ENCODE data around the gene UFD1. TPM values are rescaled to one million over a fixed set of nuclear protein-coding genes. Genes with fewer than 3 reads are reported as not detected.

The UFD1 gene
- total RNA-seq, 4 donors from 2014 or later: 4.9 to 57.2 (median 36.8) TPM

- intact Hi-C loops (cut with DNase I; ENCODE audit: low total_unique reads) (no loop called here), in situ Hi-C loops (cut with MboI; ENCODE audit: low pct_ligation_motif_present in 1 of 4, low pct_unique_long_range_greater_than_20kb in 1 of 4, low sequenced_read_pairs in 3 of 4) (loop anchor here in 1 of 4 donors (10.0 kb wide), 1 partner anchor 59 kb away; no protein-coding TSS in a partner anchor)
- DNase-seq: no peak
- WGBS, 2 donors (ENCODE audit: low coverage in 1 of 2): 62 to 72% methylated on average over 3 to 7 of the region's 7 CpGs
- Histone ChIP-seq H3K9me3 (no peaks in the 10 kb centered on the region), H3K4me1 (no peaks in the 10 kb centered on the region), H3K36me3 (peaks cover 0 to 60% (median 20%) of the 10 kb centered on the region in 4 donors), H3K27ac (no peak overlapping the region), H3K27me3 (no peaks in the 10 kb centered on the region), H3K4me3 (no peak overlapping the region)
- no peak for TF ChIP-seq POLR2AphosphoS5 (IDR thresholded peaks at IDR 0.05)
- TF ChIP-seq CTCF (IDR thresholded peaks at IDR 0.05): no peak
- TF ChIP-seq EP300 (IDR thresholded peaks at IDR 0.05; ENCODE audit: low read depth): no peak
- no peak for TF ChIP-seq POLR2A (IDR thresholded peaks at IDR 0.05)
Measured at GRCh38 chr22:19463491-19464469, 15.2 kb downstream of the UFD1 start.

- TF ChIP-seq CTCF (IDR thresholded peaks at IDR 0.05) (no peak), EP300 (IDR thresholded peaks at IDR 0.05; ENCODE audit: low read depth) (no peak), POLR2AphosphoS5 (IDR thresholded peaks at IDR 0.05) (no peak), POLR2A (IDR thresholded peaks at IDR 0.05) (no peak)
- intact Hi-C loops (cut with DNase I; ENCODE audit: low total_unique reads): no loop called here
- no peaks in the 10 kb centered on the region for H3K4me1 ChIP-seq
- H3K27ac ChIP-seq: no peak overlapping the region
- H3K27me3 ChIP-seq: no peaks in the 10 kb centered on the region
- in situ Hi-C loops (cut with MboI; ENCODE audit: low pct_ligation_motif_present in 1 of 4, low pct_unique_long_range_greater_than_20kb in 1 of 4, low sequenced_read_pairs in 3 of 4): loop anchor here in 1 of 4 donors (10.0 kb wide), 1 partner anchor 58 kb away; no protein-coding TSS in a partner anchor
- WGBS, 2 donors (ENCODE audit: low coverage in 1 of 2): 95 to 100% methylated on average over 1 of the region's 1 CpG
- peaks cover 0 to 57% (median 19%) of the 10 kb centered on the region in 4 donors for H3K36me3 ChIP-seq
- no peaks in the 10 kb centered on the region for H3K9me3 ChIP-seq
- H3K4me3 ChIP-seq: no peak overlapping the region
- no peak for DNase-seq
Measured at GRCh38 chr22:19463008-19463407, 16.0 kb downstream of the UFD1 start.

- no peaks in the 10 kb centered on the region for H3K9me3 ChIP-seq
- intact Hi-C loops (cut with DNase I; ENCODE audit: low total_unique reads): no loop called here
- H3K27ac ChIP-seq: no peak overlapping the region
- peaks cover 0 to 45% (median 15%) of the 10 kb centered on the region in 4 donors for H3K36me3 ChIP-seq
- 91 to 96% methylated on average over 1 of the region's 1 CpG for WGBS, 2 donors (ENCODE audit: low coverage in 1 of 2)
- H3K4me1 ChIP-seq: no peaks in the 10 kb centered on the region
- no peaks in the 10 kb centered on the region for H3K27me3 ChIP-seq
- in situ Hi-C loops (cut with MboI; ENCODE audit: low pct_ligation_motif_present in 1 of 4, low pct_unique_long_range_greater_than_20kb in 1 of 4, low sequenced_read_pairs in 3 of 4): loop anchor here in 1 of 4 donors (10.0 kb wide), 1 partner anchor 57 kb away; no protein-coding TSS in a partner anchor
- DNase-seq: no peak
- H3K4me3 ChIP-seq: no peak overlapping the region
- no peak for TF ChIP-seq POLR2AphosphoS5 (IDR thresholded peaks at IDR 0.05)
- no peak for TF ChIP-seq CTCF (IDR thresholded peaks at IDR 0.05)
- TF ChIP-seq EP300 (IDR thresholded peaks at IDR 0.05; ENCODE audit: low read depth): no peak
- no peak for TF ChIP-seq POLR2A (IDR thresholded peaks at IDR 0.05)
Measured at GRCh38 chr22:19461506-19461905, 17.5 kb downstream of the UFD1 start.

- H3K27me3 ChIP-seq: no peaks in the 10 kb centered on the region
- H3K4me1 ChIP-seq: no peaks in the 10 kb centered on the region
- intact Hi-C loops (cut with DNase I; ENCODE audit: low total_unique reads): no loop called here
- in situ Hi-C loops (cut with MboI; ENCODE audit: low pct_ligation_motif_present in 1 of 4, low pct_unique_long_range_greater_than_20kb in 1 of 4, low sequenced_read_pairs in 3 of 4): loop anchor here in 1 of 4 donors (10.0 kb wide), 1 partner anchor 55 kb away; no protein-coding TSS in a partner anchor
- H3K27ac ChIP-seq: no peak overlapping the region
- TF ChIP-seq POLR2A (IDR thresholded peaks at IDR 0.05): no peak
- no peak overlapping the region for H3K4me3 ChIP-seq
- 61 to 62% methylated on average over 2 of the region's 2 CpGs for WGBS, 2 donors (ENCODE audit: low coverage in 1 of 2)
- no peaks in the 10 kb centered on the region for H3K9me3 ChIP-seq
- peaks cover 0 to 45% (median 14%) of the 10 kb centered on the region in 4 donors for H3K36me3 ChIP-seq
- DNase-seq: no peak
Measured at GRCh38 chr22:19460036-19460435, 19.0 kb downstream of the UFD1 start.
